Activated CD4-positive, alpha-beta T cell treated with anti-CD3 and anti-CD28 coated beads, Interleukin-2, amount 50 U/mL, for 1 hour (primary cell): ENCODE data around the gene EVC.

Experiments used
- DNase-seq: peaks from one replicate; pipeline ENCODE4 v3.0.0-alpha.2; 2020

The EVC gene

GRCh38 chr4:5757536-5757935 lies 46.5 kb downstream of the EVC start:
- no peak for DNase-seq

DNA sequence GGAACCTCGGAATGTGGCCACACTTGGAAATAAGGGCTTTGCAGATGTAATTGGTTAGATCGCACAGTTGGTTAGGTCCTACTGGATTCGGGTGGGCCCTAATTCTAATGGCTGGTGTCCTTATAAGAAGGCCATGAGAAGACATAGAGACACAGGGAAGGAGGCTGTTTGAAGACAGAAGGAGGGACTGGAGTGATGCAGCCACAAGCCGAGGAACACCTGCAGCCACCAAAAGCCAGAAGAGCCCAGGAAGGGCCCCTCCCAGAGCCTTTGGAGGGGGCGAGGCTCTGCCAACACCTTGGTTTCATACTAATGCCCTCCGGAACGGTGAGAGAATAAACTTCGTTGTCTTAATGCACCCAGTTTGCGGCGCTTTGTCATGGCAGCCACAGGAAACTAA lies 47.0 kb downstream of the EVC start:
- no peak for DNase-seq

GRCh38 chr4:5758741-5759140 lies 47.7 kb downstream of the EVC start:
- no peak for DNase-seq

- no peak for DNase-seq
Measured at GRCh38 chr4:5759236-5760075, 48.5 kb downstream of the EVC start.

DNA sequence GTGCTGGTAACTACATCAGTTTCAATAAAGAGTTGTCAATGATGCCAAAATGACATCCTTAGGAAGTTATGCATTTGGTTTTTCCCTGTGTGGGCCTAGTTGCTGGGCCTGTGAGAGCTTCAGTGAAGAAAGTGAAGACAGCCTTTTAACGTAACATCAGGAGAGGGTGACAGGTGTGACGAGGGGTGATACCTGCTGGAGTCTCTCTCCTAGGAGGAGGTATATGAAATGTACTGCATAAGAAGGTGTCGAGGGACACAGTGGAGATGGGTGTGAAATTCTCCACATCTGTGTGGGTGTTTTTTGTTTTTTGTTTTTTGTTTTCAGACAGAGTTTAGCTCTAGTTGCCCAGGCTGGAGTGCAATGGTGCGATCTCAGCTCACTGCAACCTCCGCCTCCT lies 49.2 kb downstream of the EVC start:
- DNase-seq = no peak

DNA sequence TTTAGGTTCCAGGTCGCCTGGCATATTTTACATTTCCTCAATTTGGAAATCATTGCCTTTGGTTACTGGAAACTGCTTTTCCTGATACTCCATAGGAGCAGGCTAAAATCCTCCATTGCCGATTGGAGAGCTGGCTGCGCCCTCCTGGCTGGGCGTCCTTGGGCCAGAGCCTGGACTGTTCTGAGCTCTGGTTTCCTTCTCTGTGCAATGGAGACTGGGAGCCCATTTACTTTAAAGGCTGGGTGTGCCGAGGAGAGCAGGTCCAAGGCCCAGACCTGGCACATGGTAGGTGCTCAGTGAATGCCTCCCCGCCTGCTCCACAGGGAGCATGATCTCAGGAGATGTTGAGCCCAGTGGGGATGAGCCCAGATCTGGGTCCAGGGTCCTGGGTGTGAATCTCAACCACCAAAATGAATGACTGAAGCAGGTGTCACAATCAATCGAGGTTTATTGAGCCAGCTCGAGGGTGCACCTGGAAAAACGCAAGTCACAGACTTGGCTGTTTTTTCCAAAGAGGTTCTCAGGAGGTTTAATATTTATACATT lies 50.0 kb downstream of the EVC start:
- no peak for DNase-seq

GRCh38 chr4:5770051-5770450 lies 59.0 kb downstream of the EVC start:
- DNase-seq = no peak

- no peak for DNase-seq
Measured at GRCh38 chr4:5772528-5773270, 61.7 kb downstream of the EVC start.

DNA sequence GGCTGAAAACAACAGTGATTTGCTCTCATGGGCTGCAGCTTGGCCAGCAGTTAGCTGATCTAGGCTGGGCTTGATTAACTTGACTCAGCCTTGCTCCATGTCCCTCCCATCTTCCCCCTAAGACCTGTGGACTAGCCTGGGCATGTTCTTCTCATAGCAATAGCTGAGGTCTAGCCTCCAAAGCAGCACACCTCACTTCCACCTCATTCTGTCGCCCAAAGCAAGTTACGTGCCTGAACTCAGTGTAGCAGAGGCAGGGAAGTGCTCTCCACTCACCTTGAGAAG lies 62.2 kb downstream of the EVC start:
- no peak for DNase-seq

DNA sequence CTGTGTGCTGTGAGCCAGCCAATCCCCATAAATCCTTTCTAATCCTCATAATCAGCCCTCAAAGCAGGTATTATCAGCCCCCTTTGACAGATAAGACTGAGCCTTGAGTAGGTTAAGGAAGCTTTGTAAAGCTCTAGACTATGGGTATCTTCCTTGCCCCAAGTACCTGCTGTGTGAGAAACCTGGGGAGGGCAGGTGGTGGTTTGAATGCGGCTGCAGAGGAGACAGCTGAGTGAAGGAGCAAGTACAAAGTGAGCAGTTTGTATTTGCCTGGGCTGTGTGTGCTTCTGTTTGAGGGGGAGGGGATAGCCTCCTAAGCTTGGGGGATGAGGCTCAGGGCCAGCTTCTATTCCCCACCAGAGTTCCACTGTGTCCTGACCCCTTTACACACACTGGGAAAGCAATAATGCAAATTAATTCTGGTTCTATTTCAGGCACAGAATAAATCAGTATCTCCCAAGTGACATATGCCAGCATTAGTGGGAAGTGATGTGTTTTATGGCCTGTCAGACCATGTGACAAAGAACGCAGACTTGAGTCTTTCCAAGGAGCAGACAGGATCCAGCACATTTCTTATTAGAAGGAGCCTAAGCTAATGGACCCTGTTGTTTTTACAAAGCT lies 63.5 kb downstream of the EVC start:
- no peak for DNase-seq

- no peak for DNase-seq
Measured at GRCh38 chr4:5776510-5776909, 65.5 kb downstream of the EVC start.

- no peak for DNase-seq
Measured at GRCh38 chr4:5780831-5781480, 70.0 kb downstream of the EVC start.

DNA sequence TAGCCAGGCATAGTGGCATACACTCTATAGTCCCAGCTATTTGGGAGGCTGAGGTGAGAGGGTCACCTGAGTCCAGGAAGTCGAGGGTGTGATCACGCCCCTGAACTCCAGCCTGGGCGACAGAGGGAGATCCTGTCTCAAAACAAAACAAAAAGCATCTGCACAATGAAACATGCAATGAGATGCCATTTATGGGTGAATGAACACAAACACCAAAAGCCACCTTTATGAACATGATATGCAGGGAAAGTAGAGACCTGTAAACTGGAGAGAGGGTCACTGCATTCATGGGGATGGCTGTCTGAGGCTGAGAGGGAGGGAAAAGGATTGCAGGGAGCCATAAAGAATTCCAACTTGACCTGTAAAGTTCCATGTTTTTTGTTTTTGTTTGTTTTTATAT lies 70.7 kb downstream of the EVC start:
- DNase-seq = no peak

DNA sequence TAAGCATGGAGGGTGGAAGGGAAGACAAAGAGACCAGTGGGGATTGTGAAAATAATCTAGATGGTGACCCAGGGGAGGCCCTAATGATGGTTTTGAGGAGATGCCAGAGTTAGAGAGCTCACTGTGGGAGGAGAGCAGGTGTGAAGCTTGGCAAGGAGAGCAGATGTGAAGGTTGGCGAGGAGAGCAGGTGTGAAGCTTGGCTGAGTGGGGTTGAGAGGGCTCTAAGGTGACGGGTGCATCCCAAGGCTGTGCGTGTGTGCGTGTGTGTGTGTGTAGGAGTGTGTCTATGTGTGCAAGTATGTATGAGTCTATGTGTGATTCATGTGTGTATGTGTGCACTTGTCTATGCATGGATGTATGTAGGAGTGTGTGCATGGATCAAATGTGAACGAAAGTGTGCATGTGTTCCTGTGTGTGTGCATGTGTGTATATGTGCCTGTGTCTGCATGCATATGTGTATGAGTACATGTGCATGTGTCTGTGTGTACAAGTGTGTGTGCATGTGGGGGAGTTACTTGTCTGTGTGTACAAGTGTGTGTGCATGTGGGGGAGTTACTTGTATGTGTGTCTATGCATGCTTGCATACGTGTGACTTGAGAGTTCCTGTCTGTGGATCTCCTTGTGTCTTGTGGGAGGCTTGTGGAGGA lies 72.0 kb downstream of the EVC start:
- DNase-seq = no peak

DNA sequence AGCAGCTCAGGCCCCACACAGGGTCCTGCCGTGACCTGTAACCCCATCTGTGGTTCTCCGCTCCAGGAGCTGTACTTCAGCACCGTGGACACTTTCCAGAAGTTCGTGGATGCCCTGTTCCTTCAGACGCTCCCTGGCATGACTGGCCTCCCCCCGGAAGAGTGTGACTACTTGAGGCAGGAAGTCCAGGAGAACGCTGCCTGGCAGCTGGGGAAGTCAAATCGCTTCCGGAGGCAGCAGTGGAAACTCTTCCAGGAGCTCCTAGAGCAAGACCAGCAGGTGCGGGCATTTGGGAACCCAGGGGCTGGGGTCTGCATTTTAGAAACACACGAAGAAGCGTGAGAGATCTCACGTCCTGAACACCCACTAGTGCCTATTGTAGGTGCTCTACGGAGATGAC lies 72.5 kb downstream of the EVC start:
- no peak for DNase-seq

DNA sequence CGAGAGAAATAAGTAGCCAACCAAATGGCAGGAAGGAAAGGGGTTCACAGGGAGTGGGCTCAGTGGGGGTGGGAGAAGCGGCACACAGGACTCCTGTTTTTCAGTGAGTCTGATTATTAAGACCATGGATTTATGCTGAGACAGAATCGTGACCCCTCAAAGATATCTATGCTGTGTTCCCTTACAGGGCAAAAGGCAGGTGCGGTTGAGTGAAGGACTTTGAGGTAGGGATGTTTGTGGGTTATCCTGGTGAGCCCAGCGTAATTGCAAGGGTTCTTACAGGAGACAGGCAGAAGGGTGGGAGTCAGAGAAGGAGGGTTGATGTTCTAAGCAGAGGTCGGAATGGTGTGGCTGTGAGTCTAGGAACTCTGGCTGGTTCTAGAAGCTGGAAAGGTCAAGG lies 73.0 kb downstream of the EVC start:
- DNase-seq = no peak

GRCh38 chr4:5784960-5785611 lies 74.1 kb downstream of the EVC start:
- no peak for DNase-seq

DNA sequence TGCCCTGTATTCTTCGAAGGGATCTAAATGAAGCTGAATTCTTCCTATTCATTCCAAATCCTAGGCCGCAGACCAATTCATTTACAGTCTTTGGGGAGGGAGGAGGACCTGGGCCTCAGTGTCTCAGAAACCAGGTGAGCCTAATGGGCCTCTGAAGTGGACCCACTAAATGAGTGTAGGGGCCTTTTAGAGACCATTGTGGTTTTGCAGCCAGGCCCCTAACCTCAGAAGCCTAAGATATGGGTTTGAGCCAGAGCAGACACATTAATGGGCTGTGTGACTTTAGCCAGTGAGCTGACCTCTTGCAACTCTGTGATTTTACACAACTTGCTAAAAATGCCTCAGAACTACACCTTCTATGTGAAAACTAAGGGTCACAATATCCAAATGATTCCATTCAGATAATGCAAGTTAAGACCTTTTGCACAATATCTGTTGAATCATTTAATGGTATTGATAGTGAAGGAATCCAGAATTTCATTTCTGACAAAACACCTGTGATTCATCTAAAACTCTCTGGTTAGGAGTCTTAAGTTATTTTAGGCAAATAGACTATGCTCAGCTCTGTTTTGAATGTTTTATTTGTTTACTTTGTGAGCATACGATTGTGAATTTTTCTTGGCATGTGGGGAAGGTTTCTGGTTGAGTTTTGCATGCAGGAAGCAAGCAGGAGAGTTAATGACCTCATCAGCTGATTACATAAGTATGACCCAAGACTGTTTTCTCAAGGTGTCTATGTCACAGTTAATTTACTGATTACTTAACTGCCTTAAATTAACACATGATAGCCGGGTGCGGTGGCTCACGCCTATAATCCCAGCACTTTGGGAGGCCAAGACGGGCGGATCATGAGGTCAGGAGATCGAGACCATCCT lies 75.0 kb downstream of the EVC start:
- DNase-seq = no peak

GRCh38 chr4:5787311-5787710 lies 76.3 kb downstream of the EVC start:
- no peak for DNase-seq

DNA sequence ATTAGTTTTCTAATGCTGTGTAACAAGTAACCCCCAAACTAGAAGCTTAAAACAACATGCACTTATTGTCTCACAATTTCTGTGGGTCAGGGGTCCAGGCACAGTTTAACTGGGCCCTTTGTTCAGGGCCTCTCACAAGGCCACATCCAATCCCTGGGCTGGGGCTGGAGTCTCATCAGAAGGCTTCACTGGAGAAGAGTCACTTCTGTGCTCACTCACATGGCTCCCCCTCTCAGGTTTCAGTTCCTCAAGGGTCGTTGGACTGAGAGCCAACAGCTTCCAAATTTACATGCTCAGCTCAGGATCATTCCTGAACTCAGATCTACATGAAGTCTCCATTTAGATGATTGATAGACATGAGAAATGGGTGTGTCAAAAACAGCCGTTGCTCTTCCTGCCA lies 77.1 kb downstream of the EVC start:
- DNase-seq = no peak

DNA sequence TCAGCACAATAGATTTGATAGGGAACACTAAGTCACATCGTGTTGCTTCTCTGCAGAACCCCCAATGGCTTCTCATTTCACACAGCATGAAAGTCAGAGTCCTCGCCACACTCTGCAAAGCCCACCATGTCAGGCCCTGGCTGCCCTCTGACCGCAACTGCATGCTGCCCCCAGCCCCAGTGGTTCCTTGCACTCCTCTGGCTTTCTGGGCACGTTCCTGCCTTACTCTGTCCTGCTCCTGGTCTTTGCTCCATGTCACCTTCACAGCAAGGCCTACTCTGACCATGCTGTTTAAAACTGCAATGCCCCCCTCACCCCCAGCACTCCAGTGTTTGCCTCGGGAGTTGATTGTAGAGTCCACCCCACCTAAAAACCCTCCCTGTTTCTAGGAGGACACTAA lies 78.1 kb downstream of the EVC start:
- no peak for DNase-seq

DNA sequence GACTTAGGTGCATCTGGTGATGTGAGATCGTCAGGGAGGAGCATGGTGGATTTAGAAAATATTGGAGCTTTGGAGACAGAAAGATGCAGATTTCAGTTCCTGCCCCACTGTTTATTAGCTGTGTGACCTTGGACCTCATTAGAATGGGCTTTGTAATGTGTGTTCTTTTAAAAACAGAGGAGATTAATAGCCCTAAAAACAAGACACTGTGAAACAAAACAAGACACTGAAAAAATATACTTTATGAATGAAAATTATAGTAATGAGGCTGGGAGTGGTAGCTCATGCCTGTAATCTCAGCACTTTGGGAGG lies 79.5 kb downstream of the EVC start:
- no peak for DNase-seq
